Brain microvascular endothelial cell (primary cell): ENCODE measurements around the gene DHODH.

Experiments
- DNase-seq: peaks from one replicate; pipeline ENCODE4 v3.0.0-alpha.2; 2020
- H3K27ac ChIP-seq: fragments of 250-450 bp; sonication (Bioruptor Pico); 2 replicates; pipeline ENCODE4 v1.5.1; 2020; ENCODE audit warnings: mild to moderate bottlenecking, moderate library complexity
- H3K27me3 ChIP-seq: fragments of 250-450 bp; sonication (Bioruptor Pico); replicated peaks from 2 replicates; pipeline ENCODE4 v1.5.1; 2020; ENCODE audit warnings: mild to moderate bottlenecking
- H3K36me3 ChIP-seq: fragments of 250-450 bp; sonication (Bioruptor Pico); replicated peaks from 2 replicates; pipeline ENCODE4 v1.5.1; 2020; ENCODE audit warnings: mild to moderate bottlenecking
- H3K4me3 ChIP-seq: 2 replicates; pipeline ENCODE4 v1.5.1; 2011; ENCODE audit warnings: low read depth, mild to moderate bottlenecking, control low read depth, low read length, moderate library complexity
- in situ Hi-C: cut with HindIII; loops from 2 replicates; pipeline ENCODE4 v1.10.0; 2017; ENCODE audit warnings: low sequenced_read_pairs, low pct_ligation_motif_present
- TF ChIP-seq, protein P1 (sequence below): IDR thresholded peaks from 2 replicates; pipeline ENCODE4 v1.5.1; 2011; ENCODE audit warnings: low read depth, mild to moderate bottlenecking, moderate library complexity, low read length, control low read depth, inconsistent platforms; ENCODE audit errors: missing control alignments

Gene DHODH

DNA sequence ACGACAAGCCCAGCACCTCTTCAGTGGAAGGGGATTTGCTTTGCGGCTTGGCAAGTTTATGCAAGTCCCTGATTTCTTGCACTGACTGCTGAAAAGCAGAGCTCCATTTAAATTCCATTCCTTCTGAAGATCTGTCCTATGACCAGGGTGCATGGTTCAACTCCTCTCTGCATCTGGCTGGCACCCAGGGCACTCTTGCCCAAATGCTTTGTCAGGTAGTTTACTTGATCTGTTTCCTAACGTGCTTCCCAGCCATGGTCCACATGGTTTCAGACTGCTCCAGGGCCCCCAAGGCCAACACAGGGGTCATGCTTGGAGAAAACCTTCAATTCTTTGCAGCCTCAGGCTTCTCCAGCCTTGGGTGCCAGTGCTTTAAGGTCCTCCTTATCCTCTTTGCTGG is 34.5 kb downstream of the DHODH start:
- no peaks in the 10 kb centered on the region for H3K27me3 ChIP-seq
- H3K4me3 ChIP-seq, result no peak overlapping the region
- no peak for DNase-seq
- no peaks in the 10 kb centered on the region for H3K36me3 ChIP-seq
- TF ChIP-seq, protein P1, sequence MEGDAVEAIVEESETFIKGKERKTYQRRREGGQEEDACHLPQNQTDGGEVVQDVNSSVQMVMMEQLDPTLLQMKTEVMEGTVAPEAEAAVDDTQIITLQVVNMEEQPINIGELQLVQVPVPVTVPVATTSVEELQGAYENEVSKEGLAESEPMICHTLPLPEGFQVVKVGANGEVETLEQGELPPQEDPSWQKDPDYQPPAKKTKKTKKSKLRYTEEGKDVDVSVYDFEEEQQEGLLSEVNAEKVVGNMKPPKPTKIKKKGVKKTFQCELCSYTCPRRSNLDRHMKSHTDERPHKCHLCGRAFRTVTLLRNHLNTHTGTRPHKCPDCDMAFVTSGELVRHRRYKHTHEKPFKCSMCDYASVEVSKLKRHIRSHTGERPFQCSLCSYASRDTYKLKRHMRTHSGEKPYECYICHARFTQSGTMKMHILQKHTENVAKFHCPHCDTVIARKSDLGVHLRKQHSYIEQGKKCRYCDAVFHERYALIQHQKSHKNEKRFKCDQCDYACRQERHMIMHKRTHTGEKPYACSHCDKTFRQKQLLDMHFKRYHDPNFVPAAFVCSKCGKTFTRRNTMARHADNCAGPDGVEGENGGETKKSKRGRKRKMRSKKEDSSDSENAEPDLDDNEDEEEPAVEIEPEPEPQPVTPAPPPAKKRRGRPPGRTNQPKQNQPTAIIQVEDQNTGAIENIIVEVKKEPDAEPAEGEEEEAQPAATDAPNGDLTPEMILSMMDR, result no peak
- no peak overlapping the region for H3K27ac ChIP-seq
- in situ Hi-C loops, result no loop called here

DNA sequence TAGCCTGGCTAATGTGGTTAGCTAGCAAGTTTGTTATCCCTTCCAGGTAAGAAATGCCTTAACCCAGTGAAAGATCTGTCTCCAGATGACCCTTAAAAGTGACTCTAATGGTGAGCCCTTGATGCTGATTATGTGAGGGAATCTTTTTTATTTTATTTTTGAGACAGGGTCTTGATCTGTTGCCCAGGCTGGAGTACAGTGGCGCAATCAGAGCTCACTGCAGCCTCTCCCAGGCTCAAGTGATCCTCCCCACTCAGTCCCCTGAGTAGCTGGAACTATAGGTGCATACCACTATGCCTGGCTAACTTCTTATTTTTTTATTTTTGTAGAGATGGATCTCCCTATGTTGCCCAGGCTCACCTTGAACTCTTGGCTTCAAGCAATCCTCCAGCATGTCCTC is 35.0 kb downstream of the DHODH start:
- no peak overlapping the region for H3K27ac ChIP-seq
- TF ChIP-seq, protein P1, result no peak
- no peaks in the 10 kb centered on the region for H3K27me3 ChIP-seq
- H3K36me3 ChIP-seq, result no peaks in the 10 kb centered on the region
- no peak for DNase-seq
- no peak overlapping the region for H3K4me3 ChIP-seq
- in situ Hi-C loops, result no loop called here

DNA sequence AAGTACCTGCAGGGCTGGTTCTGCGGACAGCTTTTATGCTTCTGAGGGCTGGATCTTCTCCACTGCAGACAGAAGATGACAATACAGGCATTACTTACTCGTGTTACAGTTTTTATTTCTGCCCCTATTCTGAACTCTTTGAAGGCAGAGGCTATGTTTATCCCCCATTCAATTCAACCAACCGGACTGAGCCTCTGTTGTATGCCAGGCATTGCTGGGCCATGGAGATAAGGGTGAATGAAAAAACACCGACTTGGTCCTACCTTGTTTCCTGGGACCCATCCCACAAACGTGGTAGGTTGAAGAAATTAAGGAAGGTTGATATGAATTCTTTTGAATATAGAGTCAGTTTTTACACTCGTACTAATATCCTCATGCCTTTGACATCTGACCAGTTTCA is 35.8 kb downstream of the DHODH start:
- TF ChIP-seq, protein P1, result no peak
- Histone ChIP-seq H3K4me3 (no peak overlapping the region), H3K27ac (no peak overlapping the region), H3K36me3 (no peaks in the 10 kb centered on the region), H3K27me3 (no peaks in the 10 kb centered on the region)
- in situ Hi-C loops, result no loop called here
- DNase-seq, result no peak

DNA sequence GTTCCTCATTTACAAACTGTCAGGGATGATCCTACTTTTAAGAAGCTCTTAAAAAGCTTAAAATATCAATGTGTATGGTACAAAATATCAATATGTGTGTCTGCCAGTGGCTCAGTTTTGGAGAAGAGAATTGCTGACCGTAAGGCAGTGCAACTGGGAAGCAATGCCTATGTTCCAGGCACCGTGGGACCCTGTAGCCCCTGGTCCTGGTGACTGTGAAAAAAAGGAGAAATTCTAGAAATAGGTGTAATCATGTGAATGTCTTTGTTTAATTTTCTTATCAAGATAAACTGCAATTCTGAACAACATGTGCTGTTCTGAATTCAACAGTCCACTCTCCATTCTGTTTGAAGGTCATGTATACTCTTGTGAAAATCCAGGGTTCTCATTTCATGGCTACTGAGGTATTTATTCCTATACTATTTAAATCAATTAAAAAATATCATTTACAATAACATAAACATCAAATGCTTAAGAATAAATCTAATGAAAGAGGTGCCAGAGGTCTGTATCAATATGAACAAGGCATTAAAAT is 36.3 kb downstream of the DHODH start:
- in situ Hi-C loops, result no loop called here
- Histone ChIP-seq H3K27ac (no peak overlapping the region), H3K4me3 (no peak overlapping the region), H3K36me3 (no peaks in the 10 kb centered on the region), H3K27me3 (no peaks in the 10 kb centered on the region)
- no peak for DNase-seq
- TF ChIP-seq, protein P1, result no peak

DNA sequence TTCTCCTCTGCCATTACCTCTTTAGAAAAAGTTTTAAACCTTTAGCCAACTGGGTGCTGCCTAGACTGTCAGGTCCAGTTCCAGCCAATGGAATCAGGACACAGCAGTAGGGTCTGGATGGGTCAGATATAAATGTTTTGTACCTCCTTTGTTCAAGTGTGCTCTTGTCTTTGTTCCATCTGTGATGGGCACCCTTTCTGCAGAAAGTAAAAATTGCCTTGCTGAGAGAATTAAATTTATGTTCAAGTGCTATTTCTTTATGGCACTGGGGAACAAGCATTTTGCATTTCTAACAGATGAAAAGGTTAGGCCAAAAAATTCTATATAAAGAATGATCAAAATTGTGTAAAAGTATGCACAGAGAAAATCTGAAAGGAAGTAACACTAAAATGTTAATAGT is 40.6 kb downstream of the DHODH start:
- no peak for DNase-seq
- in situ Hi-C loops, result no loop called here
- TF ChIP-seq, protein P1, result no peak
- H3K36me3 ChIP-seq, result no peaks in the 10 kb centered on the region
- no peak overlapping the region for H3K4me3 ChIP-seq
- no peak overlapping the region for H3K27ac ChIP-seq
- H3K27me3 ChIP-seq, result no peaks in the 10 kb centered on the region

DNA sequence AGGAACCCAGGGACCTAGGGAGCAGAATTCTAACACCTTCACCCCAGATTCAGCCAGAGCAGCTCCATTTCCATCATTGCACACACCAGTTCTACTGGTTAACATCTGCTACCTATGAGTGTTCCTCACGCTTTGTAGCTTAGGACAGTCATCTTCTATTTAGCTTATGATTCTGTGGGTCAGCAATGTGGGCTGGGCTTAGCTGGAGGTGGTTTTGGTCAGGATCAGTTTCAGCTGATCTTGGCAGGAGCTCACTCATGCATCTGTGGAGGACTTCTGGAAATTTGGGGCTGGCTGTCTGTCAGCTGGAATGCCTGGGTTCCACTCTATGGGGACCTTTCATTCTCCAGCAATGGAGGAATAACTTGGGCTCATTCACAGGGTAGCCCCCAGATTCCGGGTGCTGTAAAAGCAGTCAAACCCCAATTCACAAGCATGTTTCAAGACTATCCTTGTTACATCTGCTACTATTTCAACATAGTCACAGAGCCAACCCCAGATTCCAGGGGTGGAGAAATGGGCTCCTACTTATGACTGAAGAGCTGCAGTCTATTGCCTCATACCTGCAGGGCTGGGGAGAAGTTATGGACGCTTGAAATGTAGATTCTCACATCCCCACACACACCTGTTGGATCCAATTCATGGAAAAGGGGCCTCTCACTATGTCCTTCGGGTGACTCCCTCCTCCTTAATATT is 42.4 kb downstream of the DHODH start:
- in situ Hi-C loops, result no loop called here
- H3K27ac ChIP-seq, result no peak overlapping the region
- H3K27me3 ChIP-seq, result no peaks in the 10 kb centered on the region
- TF ChIP-seq, protein P1, result no peak
- no peak overlapping the region for H3K4me3 ChIP-seq
- H3K36me3 ChIP-seq, result no peaks in the 10 kb centered on the region
- DNase-seq, result no peak
